Fibroblast of the conjunctiva (primary cell): ENCODE measurements around the gene RPH3AL.

ENCODE experiments used
- DNase-seq: peaks from one replicate; pipeline ENCODE4 v3.0.0-alpha.2; 2010; ENCODE audit warnings: low read depth

Gene RPH3AL

GRCh38 chr17:301681-302299 is 50.8 kb downstream of the RPH3AL start:
- no peak for DNase-seq

GRCh38 chr17:300881-301280 is 51.7 kb downstream of the RPH3AL start:
- DNase-seq, result no peak

GRCh38 chr17:299546-299945 is 53.1 kb downstream of the RPH3AL start:
- no peak for DNase-seq

- DNase-seq, result no peak
Observed at GRCh38 chr17:298791-299450, 53.7 kb downstream of the RPH3AL start.

- no peak for DNase-seq
Observed at GRCh38 chr17:297758-298157, 54.8 kb downstream of the RPH3AL start.

- DNase-seq, result no peak
Observed at GRCh38 chr17:296906-297690, 55.5 kb downstream of the RPH3AL start.

- DNase-seq, result no peak
Observed at GRCh38 chr17:296379-296778, 56.2 kb downstream of the RPH3AL start.

GRCh38 chr17:292531-293382 is 59.9 kb downstream of the RPH3AL start:
- DNase-seq, result no peak

- DNase-seq, result no peak
Observed at GRCh38 chr17:292016-292415, 60.6 kb downstream of the RPH3AL start.

- no peak for DNase-seq
Observed at GRCh38 chr17:291587-291986, 61.0 kb downstream of the RPH3AL start.

GRCh38 chr17:290626-291025 is 62.0 kb downstream of the RPH3AL start:
- DNase-seq, result no peak

GRCh38 chr17:290121-290521 is 62.5 kb downstream of the RPH3AL start:
- DNase-seq, result no peak

GRCh38 chr17:289409-289808 is 63.2 kb downstream of the RPH3AL start:
- no peak for DNase-seq

- DNase-seq, result no peak
Observed at GRCh38 chr17:288802-289356, 63.7 kb downstream of the RPH3AL start.

- DNase-seq, result no peak
Observed at GRCh38 chr17:286571-286970, 66.0 kb downstream of the RPH3AL start.

GRCh38 chr17:285751-286422 is 66.7 kb downstream of the RPH3AL start:
- DNase-seq, result no peak

- no peak for DNase-seq
Observed at GRCh38 chr17:284676-285355, 67.8 kb downstream of the RPH3AL start.

- DNase-seq, result no peak
Observed at GRCh38 chr17:283911-284675, 68.5 kb downstream of the RPH3AL start.

- no peak for DNase-seq
Observed at GRCh38 chr17:282912-283882, 69.4 kb downstream of the RPH3AL start.
